HG02588 (cell line): Measurements from ENCODE around the gene RACK1.
A peak's percentile ranks its signal among the peaks of the same experiment; 100 is the strongest.

ENCODE experiments used
- ATAC-seq: cut with Tn5 transposase; IDR thresholded peaks from one replicate; pipeline ENCODE4 v1.9.1; 2021; ENCODE audit warnings: mild to moderate bottlenecking, moderate library complexity; ENCODE audit not compliant: unreplicated experiment

RACK1 gene

DNA sequence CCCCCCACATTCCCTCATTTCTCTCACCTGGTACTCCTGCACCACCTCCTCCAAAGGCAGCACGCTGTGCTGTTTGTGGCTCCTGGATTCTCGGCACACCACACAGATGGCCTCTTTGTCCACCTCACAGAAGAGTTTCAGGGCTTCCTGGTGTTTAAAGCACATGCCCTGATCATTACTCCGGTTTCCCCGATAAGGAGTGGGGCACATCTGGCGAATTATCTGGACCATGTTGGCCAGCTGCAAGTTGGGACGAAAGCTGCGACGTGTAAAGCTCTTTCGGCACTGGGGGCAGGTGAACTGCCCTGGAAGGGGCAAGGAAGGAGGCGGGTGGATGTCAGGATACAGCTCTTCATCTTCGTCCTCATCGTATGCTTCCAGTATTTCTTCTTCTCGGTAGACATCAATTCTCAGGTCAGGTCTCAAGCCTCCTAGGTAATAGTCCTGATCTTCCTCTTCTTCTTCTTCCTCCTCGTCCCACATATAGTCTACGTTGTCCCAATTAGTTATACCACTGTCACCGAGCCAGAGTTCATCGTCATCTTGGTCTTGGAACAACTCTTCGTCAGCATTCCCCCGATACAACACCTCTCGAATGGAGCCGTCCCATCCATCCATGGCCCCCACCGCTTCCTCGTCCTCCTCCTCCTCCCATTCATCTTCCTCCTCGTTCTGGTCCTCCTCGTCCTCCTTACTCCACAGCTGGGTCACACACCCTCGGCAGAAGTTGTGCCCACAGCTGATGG lies 16.4 kb upstream of the RACK1 start:
- no peak for ATAC-seq

DNA sequence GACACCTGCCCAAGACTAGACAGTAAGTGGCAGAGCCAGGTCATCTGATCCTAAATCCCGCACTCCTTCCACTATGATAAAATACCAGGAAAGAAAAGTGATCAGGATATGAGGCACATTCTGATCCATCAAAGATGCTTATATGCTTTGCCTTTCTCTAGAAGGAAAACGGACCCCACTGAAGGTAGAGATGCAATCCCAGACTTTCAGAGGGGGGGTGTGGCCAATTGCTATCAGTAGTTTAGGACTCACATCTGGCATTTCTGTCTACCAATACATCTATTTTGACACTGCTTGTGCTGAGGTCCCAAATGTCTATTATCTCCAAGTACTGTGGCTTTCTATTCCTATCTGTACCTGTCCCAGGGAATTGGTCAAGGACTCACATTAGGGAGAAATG lies 15.6 kb upstream of the RACK1 start:
- ATAC-seq: no peak

DNA sequence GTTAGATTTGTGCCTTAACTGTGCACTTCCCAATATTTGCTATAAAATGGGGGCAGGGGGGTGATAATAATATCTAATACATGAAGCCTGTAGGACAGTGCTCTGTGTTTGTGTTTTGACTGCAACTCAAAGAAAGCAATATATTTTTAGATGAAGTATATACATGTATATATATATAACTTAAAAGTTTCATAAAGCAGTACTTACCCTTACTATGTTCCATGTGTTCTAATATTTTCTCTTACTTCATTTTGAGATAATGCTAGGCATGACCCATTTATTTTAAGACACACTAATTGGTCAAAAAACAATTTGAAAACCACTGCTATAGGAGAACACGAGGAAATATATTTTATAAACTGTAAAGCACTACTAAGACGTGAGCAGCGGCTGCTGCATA lies 14.9 kb upstream of the RACK1 start:
- no peak for ATAC-seq

DNA sequence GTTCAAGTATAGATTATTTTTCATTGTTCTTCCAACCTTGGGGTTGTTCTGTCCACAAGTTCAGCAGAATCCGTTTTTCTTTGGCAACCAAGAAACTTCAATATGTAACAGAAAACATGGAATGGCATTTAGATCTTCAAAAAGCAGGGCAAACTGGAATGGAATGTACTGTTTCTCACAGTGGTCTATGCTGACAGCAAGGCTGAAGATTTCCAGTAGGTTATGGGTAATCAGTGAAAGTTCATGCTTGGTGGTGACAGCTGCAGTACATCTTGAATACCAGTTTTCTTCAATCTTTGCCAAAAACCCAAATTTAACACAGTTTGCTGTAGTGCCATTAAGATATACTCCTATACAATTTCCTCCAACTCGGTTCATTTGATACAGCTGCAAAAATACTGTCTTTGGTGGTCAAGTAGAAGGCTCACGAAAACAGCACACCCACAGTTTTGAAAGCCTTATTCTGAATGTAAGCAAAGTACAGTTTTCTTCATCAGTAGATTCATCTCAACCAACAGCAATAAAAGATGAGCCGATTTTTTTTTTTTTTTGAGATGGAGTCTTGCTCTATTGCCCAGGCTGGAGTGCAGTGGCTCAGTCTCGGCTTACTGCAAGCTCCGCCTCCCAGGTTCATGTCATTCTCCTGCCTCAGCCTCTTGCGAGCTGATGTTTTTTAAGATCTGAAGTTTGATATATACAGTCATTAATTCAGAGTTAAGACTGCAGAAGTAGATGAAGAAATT lies 12.3 kb upstream of the RACK1 start:
- no peak for ATAC-seq

- ATAC-seq: no peak
These were observed 11.6 kb upstream of the RACK1 start for GRCh38 chr5:181255276-181255675.

DNA sequence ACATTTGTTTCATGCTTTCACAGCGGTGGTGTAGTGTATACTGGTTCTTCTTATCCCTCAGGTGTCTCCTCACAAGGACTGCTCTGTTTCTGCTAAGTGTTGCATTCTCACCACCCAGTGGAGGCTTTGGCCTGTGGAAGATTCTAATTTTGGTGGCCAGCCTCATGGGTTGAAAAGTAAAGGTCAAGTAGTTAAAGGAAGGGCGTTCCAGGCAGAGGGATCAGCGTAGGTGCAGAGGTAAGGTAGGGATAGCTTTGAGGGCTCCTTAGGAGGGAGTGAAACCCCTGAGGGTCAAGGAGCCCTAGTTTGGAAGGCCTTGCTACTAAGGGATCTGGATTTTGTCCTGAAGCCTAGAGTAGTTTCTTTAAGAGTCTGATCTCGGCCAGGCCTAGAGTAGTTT lies 4.6 kb upstream of the RACK1 start:
- no peak for ATAC-seq

- peak; percentile 42 for ATAC-seq
These were observed 2.8 kb upstream of the RACK1 start for GRCh38 chr5:181246276-181247049.

DNA sequence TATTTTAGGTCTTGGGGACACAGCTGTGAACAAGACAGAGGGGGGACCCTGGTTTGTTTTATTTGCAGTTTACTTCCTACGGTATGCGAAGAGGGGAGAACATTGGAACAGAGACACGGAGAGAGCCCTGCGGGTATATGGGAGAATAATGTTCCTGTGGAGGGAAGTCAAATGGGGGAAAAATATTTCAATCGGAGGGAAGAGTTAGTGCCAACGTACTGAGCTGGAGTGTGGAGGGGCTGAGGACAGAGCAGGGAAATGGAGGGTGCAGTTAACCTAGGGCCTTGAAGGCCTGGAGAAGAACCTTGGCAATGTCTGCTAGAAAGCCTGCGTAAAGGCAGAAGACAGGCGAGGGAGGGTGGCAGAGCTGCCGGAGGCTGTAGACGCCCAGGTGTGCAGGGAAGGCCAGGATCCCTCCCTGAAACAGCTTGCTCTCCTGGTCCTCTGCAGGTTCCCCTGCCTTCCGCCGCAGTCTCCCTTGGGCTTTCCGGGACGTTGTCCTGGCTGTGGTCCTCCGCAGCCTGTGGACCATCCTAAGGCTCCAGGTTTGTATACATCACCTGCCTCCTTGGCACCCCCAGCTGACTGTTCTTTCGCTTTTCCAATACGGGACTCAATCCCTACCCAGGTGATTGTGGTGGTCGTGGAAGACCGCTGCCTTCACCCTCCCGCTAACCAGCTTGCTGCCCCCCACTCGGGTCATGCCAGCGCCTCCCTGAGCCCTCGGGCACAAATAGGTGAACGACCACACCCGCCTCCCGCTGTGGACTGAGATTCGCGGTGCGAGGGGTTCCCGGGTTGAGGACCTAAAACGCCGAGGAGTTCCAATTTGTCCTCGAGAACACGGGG lies 1.9 kb upstream of the RACK1 start:
- peak; percentile 1 for ATAC-seq

DNA sequence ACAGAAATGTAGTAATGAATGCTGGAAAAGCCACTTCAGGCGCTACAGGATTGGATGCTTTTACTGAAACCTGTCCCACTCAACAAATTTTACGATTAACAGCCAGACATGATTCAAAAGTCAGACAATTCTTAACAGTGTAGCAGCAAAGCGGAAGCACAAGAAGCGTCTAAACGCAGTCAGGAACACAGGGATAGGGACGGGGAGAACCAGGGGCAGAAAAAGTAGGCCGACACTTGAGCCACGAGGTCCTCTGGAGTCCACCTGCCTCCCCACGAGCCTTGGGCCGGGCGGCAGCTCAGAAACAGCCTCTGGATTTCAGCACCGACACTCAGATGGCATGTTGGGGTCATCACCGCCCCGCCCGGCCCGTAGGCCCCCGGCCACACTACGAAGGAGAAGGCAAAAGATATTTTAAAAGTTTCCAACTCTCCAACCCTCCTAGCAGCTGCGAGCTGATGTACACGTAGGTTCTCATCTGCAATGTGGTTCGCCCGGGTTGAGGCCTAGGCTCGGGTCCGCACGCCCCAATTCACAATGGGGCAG lies 615 bp downstream of the RACK1 start:
- ATAC-seq: no peak

- no peak for ATAC-seq
These were observed 1.7 kb downstream of the RACK1 start for GRCh38 chr5:181242031-181242451.

GRCh38 chr5:181241393-181241975 lies 2.2 kb downstream of the RACK1 start:
- no peak for ATAC-seq

GRCh38 chr5:181239062-181239663 lies 4.5 kb downstream of the RACK1 start:
- no peak for ATAC-seq

DNA sequence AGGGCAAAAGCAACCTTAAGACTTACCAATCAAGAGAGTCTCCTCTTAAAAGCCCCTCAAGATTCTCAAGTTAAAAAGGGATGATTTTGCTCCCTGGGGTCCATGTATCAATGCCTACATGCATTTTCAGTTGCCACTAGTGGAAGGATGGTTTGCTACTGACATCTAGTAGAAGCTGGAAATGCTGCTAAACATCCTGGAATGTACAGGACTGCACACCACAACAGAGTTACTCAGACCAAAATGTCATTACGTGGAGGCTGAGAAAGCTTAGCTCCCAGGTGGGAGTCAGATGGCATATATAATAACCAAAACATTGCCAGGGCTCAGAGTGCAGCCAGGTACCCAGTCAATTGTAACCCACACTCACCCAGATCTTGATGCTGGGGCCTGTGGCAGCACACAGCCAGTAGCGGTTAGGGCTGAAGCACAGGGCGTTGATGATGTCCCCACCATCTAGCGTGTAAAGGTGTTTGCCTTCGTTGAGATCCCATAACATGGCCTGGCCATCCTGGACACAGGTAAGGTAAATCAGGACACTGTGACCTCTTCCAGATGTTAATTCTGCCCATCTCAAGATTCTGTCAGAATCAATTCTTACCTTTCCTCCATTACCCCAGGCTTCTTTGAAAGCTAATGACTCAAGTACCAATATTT lies 5.8 kb downstream of the RACK1 start:
- no peak for ATAC-seq

DNA sequence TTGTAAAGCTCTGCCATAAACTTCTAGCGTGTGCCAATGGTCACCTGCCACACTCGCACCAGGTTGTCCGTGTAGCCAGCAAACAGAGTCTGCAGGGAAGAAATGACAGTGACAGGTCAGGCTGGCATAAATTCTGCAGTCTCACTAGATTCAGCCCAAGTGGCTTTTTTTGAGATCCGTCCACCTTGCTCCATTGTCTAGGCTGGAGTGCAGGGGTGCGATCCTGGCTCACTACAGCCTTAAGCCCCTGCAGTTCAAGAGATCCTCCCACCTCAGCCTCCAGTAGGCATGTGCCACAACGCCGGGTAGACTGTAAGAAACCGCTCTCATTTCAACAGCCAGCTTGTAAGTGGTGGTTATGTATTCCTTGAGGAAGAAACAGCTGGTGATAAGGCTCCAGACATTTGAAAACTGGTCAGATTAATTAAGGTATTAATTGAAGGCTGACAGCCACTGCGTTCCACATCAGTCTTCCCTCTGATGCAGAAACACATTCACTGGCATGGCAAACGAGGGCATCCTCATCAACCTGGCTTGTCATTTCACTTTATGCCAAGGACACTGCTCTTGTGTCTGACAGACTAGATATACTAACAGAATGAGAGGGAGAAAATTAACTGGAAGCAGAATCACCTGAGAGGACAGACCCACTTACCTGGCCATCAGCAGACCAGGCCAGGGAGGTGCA lies 6.6 kb downstream of the RACK1 start:
- ATAC-seq: no peak

- ATAC-seq: no peak
These were observed 7.2 kb downstream of the RACK1 start for GRCh38 chr5:181236471-181236870.

DNA sequence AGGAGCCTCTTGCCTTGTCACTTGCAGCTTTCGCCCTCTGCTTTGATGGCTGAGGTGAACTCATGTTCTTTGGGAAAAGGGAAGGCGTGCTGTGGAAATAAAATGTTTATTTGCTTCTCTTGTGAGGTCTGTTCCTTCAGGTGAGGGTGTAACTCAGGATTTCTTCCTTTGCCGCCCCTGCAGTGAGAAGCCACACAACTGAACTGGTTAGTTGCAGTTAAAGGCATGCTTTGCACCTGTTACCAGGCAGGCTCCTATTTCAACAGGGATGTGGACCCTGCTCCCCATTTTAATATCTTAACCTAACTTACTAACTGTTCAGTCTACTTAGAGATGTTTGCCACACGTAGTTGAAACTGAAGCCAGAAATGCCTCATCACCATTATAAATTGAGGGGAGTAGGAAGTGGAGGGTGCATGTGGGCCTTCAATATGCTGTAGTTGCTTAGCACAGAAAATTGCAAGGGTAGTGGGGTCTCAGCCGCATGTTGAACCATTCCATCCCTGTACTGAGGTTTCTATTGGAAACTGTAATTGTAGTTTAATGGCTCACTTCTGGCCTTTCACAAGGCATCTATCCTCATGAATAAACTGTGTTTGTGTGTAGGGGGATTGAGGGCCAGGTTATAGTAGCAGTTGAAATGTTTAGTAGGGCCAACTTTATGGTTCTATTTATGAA lies 7.9 kb downstream of the RACK1 start:
- no peak for ATAC-seq

DNA sequence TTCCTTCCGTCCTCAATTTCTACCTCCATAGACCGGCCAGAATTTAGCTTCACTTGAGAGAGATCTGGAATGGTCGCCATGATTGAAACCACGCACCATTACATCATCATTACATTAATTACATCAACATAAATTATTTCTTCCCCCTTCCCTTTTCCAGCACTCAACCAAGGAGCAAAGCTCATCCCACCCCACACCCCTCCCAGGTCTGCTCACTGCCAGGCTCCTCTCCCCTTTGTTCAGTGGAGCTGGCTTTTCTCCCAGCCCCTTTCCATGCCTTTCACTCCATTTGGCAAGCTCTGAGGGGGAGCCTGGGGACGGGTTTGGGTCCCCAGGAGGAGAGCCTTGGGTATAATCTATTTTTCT lies 8.4 kb downstream of the RACK1 start:
- ATAC-seq: no peak
